NB4 (cell line): Measurements from ENCODE around the gene PSMA4.

Source experiments
- DNase-seq: peaks from one replicate; pipeline ENCODE4 v3.0.0; 2010; ENCODE audit warnings: low read depth
- H3K4me3 ChIP-seq: one replicate; pipeline ENCODE4 v1.5.1; 2011; ENCODE audit warnings: mild to moderate bottlenecking, low read depth, low read length, moderate library complexity
- MYC ChIP-seq: IDR thresholded peaks from 2 replicates; pipeline ENCODE4 v1.6.1; 2011; ENCODE audit warnings: low read depth, low read length
- POLR2A ChIP-seq: IDR thresholded peaks from 2 replicates; pipeline ENCODE4 v1.6.1; 2011; ENCODE audit warnings: mild to moderate bottlenecking; ENCODE audit not compliant: insufficient read length; ENCODE audit errors: extremely low read depth
- TF ChIP-seq, protein P1 (sequence below): IDR thresholded peaks from one replicate; pipeline ENCODE4 v1.5.1; 2012; ENCODE audit warnings: low read depth, low read length
- TF ChIP-seq, protein P2 (sequence below): IDR thresholded peaks from 2 replicates; pipeline ENCODE4 v1.6.1; 2011; ENCODE audit warnings: low read depth, low read length

The PSMA4 gene

GRCh38 chr15:78570710-78571109 is 30.5 kb downstream of the PSMA4 start:
- H3K4me3 ChIP-seq: no peak overlapping the region
- TF ChIP-seq MYC (no peak), POLR2A (no peak)
- TF ChIP-seq, protein P1, sequence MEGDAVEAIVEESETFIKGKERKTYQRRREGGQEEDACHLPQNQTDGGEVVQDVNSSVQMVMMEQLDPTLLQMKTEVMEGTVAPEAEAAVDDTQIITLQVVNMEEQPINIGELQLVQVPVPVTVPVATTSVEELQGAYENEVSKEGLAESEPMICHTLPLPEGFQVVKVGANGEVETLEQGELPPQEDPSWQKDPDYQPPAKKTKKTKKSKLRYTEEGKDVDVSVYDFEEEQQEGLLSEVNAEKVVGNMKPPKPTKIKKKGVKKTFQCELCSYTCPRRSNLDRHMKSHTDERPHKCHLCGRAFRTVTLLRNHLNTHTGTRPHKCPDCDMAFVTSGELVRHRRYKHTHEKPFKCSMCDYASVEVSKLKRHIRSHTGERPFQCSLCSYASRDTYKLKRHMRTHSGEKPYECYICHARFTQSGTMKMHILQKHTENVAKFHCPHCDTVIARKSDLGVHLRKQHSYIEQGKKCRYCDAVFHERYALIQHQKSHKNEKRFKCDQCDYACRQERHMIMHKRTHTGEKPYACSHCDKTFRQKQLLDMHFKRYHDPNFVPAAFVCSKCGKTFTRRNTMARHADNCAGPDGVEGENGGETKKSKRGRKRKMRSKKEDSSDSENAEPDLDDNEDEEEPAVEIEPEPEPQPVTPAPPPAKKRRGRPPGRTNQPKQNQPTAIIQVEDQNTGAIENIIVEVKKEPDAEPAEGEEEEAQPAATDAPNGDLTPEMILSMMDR: peak; percentile 16
- TF ChIP-seq, protein P2, sequence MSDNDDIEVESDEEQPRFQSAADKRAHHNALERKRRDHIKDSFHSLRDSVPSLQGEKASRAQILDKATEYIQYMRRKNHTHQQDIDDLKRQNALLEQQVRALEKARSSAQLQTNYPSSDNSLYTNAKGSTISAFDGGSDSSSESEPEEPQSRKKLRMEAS: no peak
- peak; percentile 40 for DNase-seq

- no peak for DNase-seq
- TF ChIP-seq POLR2A: no peak
- TF ChIP-seq, protein P2: no peak
- TF ChIP-seq, protein P1: no peak
- no peak for TF ChIP-seq MYC
- no peak overlapping the region for H3K4me3 ChIP-seq
These were observed 31.1 kb downstream of the PSMA4 start for GRCh38 chr15:78571382-78571781.

DNA sequence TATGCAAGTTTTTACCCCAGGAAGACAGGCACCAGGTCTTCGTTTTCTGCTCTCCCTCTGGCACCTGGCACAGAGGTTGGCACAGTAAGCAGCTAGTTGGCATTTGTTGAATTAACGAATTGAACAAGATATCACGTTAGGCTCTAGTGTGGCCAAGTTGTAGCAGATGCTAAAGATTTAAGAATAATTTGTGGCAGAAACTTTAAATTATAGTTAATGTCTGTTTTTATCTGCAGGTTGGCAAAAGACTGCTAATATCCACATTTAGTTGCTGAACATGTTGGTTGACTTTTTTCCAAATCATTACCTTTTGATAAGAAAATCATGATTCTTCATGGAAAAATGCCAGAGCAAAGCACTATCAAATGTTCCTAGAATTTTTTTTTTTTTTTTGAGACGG is 33.2 kb downstream of the PSMA4 start:
- no peak for DNase-seq
- H3K4me3 ChIP-seq: no peak overlapping the region
- TF ChIP-seq POLR2A (no peak), MYC (no peak)
- TF ChIP-seq, protein P1: no peak
- TF ChIP-seq, protein P2: no peak

DNA sequence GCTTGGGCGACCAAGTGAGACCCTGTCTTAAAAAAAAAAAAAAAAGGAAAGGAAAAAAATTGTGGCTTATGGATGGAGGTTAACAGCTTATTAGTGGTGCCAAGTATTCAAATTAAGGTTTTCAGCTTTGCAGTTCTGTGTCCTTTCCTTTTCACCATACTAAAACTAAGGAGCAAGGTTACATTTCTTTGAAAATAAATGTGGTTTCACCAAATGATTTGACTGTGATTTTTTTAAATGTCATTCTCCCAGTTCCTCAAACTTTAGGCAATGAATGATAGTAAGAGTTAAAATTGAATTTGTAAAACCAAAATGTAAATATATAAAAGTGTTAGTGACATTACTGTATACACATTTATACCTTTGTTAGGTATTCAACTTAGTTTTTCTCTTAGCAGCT is 34.7 kb downstream of the PSMA4 start:
- DNase-seq: no peak
- TF ChIP-seq POLR2A: no peak
- TF ChIP-seq, protein P2: no peak
- TF ChIP-seq, protein P1: no peak
- TF ChIP-seq MYC: no peak
- no peak overlapping the region for H3K4me3 ChIP-seq

DNA sequence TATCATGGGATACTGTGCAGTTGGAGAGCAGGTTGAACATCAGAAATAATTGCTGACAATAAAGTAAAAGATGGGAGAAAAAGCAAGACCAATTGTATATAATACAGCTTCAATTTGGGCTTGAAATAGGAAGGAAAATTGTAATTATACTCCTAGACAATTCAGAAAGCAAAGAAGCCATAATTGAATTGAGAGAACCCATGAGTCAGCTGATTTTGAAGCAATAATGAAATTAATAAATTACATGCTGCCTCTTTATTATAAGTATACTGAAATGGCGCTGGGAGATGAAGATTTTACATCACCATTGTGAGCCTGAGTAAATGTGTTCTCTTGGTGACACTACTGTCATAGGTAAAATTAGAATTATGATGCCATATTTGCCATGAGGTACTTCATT is 57.3 kb downstream of the PSMA4 start:
- H3K4me3 ChIP-seq: no peak overlapping the region
- TF ChIP-seq MYC (no peak), POLR2A (no peak)
- TF ChIP-seq, protein P1: no peak
- TF ChIP-seq, protein P2: no peak
- no peak for DNase-seq

GRCh38 chr15:78598348-78598747 is 58.1 kb downstream of the PSMA4 start:
- TF ChIP-seq, protein P1: no peak
- no peak for TF ChIP-seq MYC
- TF ChIP-seq POLR2A: no peak
- TF ChIP-seq, protein P2: no peak
- no peak overlapping the region for H3K4me3 ChIP-seq
- DNase-seq: no peak
